ENCODE measurements around the gene MED29. TPM values are rescaled to one million over a fixed set of nuclear protein-coding genes. Genes with fewer than 3 reads are reported as not detected.

Gene MED29
- total RNA-seq, 2 experiments from 2014 or later, result 28.3 to 31.3 TPM

GRCh38 chr19:39365531-39365930 is 25.6 kb upstream of the MED29 start:
- no TSS peak for BruUV-seq (replicated peaks)

GRCh38 chr19:39369200-39369599 is 22.0 kb upstream of the MED29 start:
- no peak overlapping the region for H3K27ac ChIP-seq (ENCODE audit: low read depth, low read length, poor library complexity, severe bottlenecking)
- H3K4me3 ChIP-seq (ENCODE audit: low read depth, low read length, poor library complexity, severe bottlenecking), result no peak overlapping the region
- H3K4me1 ChIP-seq (ENCODE audit: insufficient read depth, low read length, poor library complexity, severe bottlenecking), result no peaks in the 10 kb centered on the region
- H3K4me2 ChIP-seq (ENCODE audit: low read length), result no peak overlapping the region
- ChIA-PET CTCF (ENCODE audit: unreplicated experiment) (no interaction called here), POLR2A (interaction anchor here (0.6 kb wide), 1 partner anchor 278 kb away, joined by 4 read pairs; no protein-coding TSS in a partner anchor)
- TF ChIP-seq EZH2phosphoT487 (IDR thresholded peaks at IDR 0.05; ENCODE audit: borderline replicate concordance, low read depth, low read length) (no peak), CTCF (conservative IDR thresholded peaks at IDR 0.05; ENCODE audit: low read length) (no peak)
- no peaks in the 10 kb centered on the region for H3K9me3 ChIP-seq (ENCODE audit: low read length)
- no peaks in the 10 kb centered on the region for H4K20me1 ChIP-seq (ENCODE audit: insufficient read depth, low read length)
- H3K9me2 ChIP-seq (ENCODE audit: insufficient read depth, low read length), result no peaks in the 10 kb centered on the region
- peaks cover 71% of the 10 kb centered on the region for H3K36me3 ChIP-seq (ENCODE audit: insufficient read depth, low read length)
- no peak overlapping the region for H2AFZ ChIP-seq (ENCODE audit: low read length)
- H3K79me2 ChIP-seq (ENCODE audit: insufficient read depth, low read depth, low read length), result no peaks in the 10 kb centered on the region
- no TSS peak for BruUV-seq (replicated peaks)
- intact Hi-C loops (cut with micrococcal nuclease; ENCODE audit: unreplicated experiment), result no loop called here
- no peak for DNase-seq (ENCODE audit: low spot score)

More at GRCh38 chr19:39365531-39365930, 25.6 kb upstream of the MED29 start:
- H3K79me2 ChIP-seq (ENCODE audit: insufficient read depth, low read depth, low read length), result no peaks in the 10 kb centered on the region
- H3K27ac ChIP-seq (ENCODE audit: low read depth, low read length, poor library complexity, severe bottlenecking), result no peak overlapping the region
- CTCF ChIA-PET (ENCODE audit: unreplicated experiment), result no interaction called here
- intact Hi-C loops (cut with micrococcal nuclease; ENCODE audit: unreplicated experiment), result no loop called here
- H3K4me1 ChIP-seq (ENCODE audit: insufficient read depth, low read length, poor library complexity, severe bottlenecking), result no peaks in the 10 kb centered on the region
- no peak overlapping the region for H3K4me2 ChIP-seq (ENCODE audit: low read length)
- H3K9me3 ChIP-seq (ENCODE audit: low read length), result no peaks in the 10 kb centered on the region
- POLR2A ChIA-PET, result no interaction called here
- DNase-seq (ENCODE audit: low spot score), result no peak
- no peaks in the 10 kb centered on the region for H4K20me1 ChIP-seq (ENCODE audit: insufficient read depth, low read length)
- no peak overlapping the region for H2AFZ ChIP-seq (ENCODE audit: low read length)
- peaks cover 72% of the 10 kb centered on the region; the same call in 1 of the 2 replicates for H3K36me3 ChIP-seq (ENCODE audit: insufficient read depth, low read length)
- TF ChIP-seq CTCF (conservative IDR thresholded peaks at IDR 0.05; ENCODE audit: low read length), result no peak
- no peak for TF ChIP-seq EZH2phosphoT487 (IDR thresholded peaks at IDR 0.05; ENCODE audit: borderline replicate concordance, low read depth, low read length)
- H3K4me3 ChIP-seq (ENCODE audit: low read depth, low read length, poor library complexity, severe bottlenecking), result no peak overlapping the region
- H3K9me2 ChIP-seq (ENCODE audit: insufficient read depth, low read length), result no peaks in the 10 kb centered on the region

DNA sequence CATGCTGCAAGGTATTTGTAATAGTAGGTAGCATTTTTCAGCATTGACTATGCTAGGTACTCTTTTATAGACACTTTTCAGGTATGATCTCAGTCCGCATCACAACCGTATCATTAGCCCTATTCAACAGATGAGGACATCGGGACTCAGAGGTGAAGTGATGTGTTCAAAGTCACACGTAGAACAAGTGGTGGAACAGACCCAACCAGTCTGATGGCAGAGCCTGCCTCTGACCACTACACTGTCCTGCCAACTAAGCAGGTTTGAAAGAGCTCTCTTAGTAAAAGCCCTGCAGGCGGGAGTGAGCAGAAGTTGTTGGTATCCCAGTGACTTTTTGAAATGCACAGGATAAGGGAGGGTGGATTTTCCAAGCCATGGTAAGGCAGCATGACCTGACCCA is 20.4 kb upstream of the MED29 start:
- no peak for DNase-seq (ENCODE audit: low spot score)
- Histone ChIP-seq H3K36me3 (ENCODE audit: insufficient read depth, low read length) (peaks cover 72% of the 10 kb centered on the region), H3K9me3 (ENCODE audit: low read length) (no peaks in the 10 kb centered on the region), H2AFZ (ENCODE audit: low read length) (no peak overlapping the region), H3K79me2 (ENCODE audit: insufficient read depth, low read depth, low read length) (no peaks in the 10 kb centered on the region), H3K4me1 (ENCODE audit: insufficient read depth, low read length, poor library complexity, severe bottlenecking) (no peaks in the 10 kb centered on the region), H3K9me2 (ENCODE audit: insufficient read depth, low read length) (no peaks in the 10 kb centered on the region), H3K27ac (ENCODE audit: low read depth, low read length, poor library complexity, severe bottlenecking) (no peak overlapping the region), H3K4me2 (ENCODE audit: low read length) (no peak overlapping the region), H4K20me1 (ENCODE audit: insufficient read depth, low read length) (no peaks in the 10 kb centered on the region), H3K4me3 (ENCODE audit: low read depth, low read length, poor library complexity, severe bottlenecking) (no peak overlapping the region)
- no peak for TF ChIP-seq EZH2phosphoT487 (IDR thresholded peaks at IDR 0.05; ENCODE audit: borderline replicate concordance, low read depth, low read length)
- TF ChIP-seq CTCF (conservative IDR thresholded peaks at IDR 0.05; ENCODE audit: low read length), result no peak
- no TSS peak for BruUV-seq (replicated peaks)
- ChIA-PET POLR2A (no interaction called here), CTCF (ENCODE audit: unreplicated experiment) (no interaction called here)
- intact Hi-C loops (cut with micrococcal nuclease; ENCODE audit: unreplicated experiment), result no loop called here
